ENCODE measurements around the gene BCAT1.

- no peak for TF ChIP-seq CTCF (IDR thresholded peaks at IDR 0.05; ENCODE audit: low read length)
- TF ChIP-seq EZH2 (IDR thresholded peaks at IDR 0.05; ENCODE audit: borderline replicate concordance, low read length) = no peak
These were observed 47.3 kb upstream of the BCAT1 start for GRCh38 chr12:24996102-24996797.

All from OCI-LY1 (cell line).